HG02973 (cell line): ENCODE results near the gene RAD9B.

Source experiments
- ATAC-seq: cut with Tn5 transposase; IDR thresholded peaks from one replicate; pipeline ENCODE4 v1.9.1; 2021; ENCODE audit warnings: moderate library complexity; ENCODE audit not compliant: unreplicated experiment

RAD9B gene

DNA sequence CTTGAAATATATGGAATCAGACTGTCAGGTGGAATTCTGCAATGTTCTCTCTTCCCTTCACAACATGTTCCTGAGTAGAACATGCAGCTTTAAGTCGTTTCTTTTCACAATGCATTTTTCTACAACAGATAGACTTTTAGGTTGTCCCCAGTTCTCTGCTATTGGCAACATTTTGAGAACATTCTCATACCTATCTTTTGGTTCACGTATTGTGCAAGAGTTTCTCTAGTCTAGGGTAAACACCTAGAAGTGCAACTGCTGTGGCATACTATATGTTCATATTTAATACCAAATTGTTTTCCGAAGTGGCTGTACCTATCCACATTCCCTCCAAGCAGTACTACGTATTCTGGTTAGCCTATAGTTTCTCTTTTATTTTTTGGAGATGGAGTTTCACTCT is 48.9 kb downstream of the RAD9B start:
- no peak for ATAC-seq
